ENCODE measurements around the gene OR52I2.
A peak's percentile ranks its signal among the peaks of the same experiment; 100 is the strongest.

The OR52I2 gene

DNA sequence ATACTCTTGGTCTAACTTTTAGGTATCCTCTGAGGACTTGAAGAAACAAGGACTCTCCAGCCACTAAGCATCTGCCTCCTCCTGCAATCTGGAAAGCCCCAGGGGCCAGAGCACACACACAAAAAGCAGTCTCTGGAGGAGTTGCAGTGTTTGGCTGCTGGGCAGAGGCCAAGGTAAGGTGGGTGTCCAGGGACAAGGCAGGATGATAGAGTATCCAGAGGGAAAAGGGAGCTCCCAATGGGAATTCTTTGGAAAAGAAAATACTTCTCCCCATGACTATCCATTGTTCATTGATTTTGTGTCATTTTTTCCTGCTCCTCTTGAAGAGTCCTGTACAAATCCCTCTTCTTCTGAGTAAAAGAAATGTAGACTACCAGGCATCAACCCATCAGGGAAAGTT, at the start of gene OR52I2:
Gene OR52I2, plus strand, starts transcription at position 301 of the 400 bp plus-strand sequence.
- DNase-seq = no peak

DNA sequence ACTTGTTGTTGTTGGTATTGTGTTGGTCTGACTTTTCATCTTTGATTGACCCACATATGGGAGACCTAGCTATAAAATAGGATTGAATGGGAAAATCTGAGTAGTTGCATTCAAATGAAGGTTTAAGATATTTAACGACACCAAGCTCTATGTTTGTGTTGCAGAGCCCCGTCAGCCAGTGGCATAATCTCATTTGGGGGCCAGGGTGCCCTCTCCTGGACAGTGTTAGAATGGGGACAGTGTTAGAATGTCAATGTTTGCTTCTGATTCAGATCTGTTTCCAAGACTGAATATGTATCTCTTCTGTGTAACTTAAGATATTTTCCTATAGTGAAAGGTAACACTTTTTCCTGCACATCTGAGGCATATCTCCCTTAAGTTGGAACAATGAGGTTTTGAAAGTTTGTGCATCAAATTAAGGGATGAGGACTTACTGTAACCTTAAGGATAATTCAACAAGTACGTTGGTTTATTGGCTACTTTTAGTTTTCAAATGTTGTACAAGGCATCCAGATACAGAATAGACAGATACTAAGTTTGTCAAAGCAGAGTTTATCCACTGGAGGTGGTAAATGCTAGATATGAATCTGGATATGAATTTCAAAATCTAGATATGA, 41.8 kb upstream of the OR52I2 start:
- DNase-seq = peak; percentile 0 to 34

DNA sequence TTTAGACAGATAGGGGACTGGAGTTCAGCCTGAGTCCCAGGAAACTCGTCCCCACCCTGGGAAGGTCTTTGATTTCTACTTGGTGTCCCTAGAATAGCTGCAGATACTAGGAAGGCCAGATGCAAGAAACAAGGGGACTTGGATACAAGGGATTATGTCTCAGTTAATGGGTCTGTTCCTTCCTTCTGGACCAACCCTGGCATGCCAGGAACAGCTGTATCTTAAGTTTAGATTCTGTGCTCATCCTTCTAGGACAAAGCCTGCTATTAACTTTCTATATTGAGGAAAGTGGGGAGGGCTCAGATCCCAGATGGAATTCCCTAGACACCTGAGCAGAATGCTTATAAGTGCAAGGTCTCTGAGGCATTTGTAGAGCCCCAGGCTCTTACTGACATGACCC, 40.5 kb upstream of the OR52I2 start:
- DNase-seq = no peak

DNA sequence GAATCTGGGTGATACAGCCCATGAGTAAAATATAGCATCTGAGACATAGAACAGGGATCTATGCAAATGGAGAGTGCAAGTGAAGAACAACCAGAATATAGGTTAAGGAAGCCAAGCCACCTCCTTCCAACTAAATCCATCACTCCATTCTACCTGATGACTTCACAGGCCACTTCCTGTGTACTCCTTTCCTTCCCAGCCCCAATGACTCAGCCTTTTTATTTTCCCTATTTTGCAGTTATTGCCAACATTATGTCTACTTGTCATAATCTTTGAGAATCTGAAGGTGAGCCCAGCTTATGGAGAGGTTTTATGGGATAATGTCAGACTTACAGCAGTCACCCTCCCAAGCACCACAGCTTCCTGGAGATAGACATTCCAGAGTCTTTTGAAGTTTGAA, 38.0 kb upstream of the OR52I2 start:
- DNase-seq = no peak

DNA sequence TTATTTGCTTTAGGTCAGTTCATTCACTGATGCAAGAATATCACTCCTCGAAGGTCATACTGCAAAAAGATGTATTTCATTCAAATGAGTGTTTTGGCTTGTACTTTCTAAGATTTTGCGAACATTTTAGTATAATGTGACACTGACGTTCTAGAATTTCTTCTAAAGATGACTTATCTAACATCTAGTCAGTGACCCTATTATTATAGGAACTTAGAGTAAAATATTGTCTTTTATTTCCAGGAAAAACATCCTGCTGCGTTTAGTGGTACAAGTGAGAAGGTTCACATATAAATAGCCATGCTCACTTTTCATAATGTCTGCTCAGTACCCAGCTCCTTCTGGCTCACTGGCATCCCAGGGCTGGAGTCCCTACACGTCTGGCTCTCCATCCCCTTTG, 36.7 kb upstream of the OR52I2 start, which contains the start of gene OR52M1:
Gene OR52M1, plus strand, starts transcription at position 301 of the 400 bp plus-strand sequence. Its CDS starts 0 bp downstream, at position 301.
- no peak for DNase-seq

DNA sequence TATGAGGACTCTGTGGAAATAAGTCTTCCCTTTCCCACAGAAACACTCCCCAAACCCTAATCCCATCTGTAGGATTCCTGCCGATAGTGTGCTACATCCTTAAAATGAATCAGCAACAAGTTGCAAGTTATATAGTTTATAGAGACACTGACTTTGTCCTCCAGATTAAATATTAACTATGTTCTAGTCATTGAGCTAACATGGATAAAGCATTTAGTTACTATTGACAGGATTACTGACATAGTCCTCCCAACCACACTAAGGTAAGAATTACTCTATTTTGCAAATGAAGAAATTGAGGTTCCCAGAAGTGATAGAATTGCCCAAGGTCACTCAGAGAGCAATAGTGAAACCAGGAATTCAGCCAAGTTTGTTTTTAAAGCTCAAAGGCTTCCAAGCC, 34.7 kb upstream of the OR52I2 start:
- DNase-seq = no peak

DNA sequence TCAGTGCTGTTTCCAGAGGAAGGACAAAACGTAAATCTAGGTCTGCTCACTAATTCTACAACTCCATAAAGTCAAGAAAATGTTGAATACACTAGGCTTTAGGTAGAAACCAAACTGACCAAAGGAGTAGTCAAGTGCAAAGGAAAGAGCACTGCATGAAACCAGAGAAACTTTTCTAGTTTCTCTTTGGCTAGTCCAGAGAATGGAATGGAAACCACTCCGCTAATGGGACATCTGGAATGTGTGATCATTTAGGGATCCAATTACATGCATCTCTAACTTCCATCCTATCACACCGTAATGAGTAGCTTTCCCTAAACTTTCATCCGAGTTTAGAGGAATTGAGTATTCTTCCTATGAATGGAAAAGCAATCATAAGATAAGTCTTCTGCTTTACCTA, 34.1 kb upstream of the OR52I2 start:
- no peak for DNase-seq

DNA sequence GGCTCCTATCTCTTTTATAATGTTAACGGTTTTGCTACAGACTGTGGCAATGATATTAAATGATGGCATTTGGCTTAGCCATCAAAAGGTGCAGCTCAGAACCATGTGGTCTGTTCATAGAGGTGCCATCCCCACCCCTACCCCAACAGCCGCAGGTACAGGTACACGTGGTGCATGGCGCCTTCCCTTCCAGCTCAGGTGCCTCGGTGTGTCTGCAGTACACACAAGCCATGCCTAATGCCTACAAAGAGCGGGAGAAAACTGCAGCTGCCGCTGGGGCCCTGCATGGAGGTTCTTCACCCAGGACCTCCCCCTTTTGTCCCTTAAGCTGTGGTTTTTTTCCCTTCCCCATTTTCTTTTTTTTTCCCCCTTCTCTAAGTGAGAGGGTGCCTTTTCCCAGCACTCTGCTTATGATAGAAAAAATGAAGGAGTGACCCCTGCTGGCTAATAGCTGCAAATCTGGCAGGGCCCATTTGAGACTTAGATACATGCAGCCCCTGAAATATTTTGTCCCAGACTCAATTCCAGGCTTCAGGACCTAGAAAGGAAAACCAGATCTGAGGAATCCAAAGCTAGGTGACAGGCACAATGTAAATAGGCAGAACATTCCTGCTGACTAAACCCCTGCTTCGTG, 30.1 kb upstream of the OR52I2 start:
- DNase-seq = no peak

DNA sequence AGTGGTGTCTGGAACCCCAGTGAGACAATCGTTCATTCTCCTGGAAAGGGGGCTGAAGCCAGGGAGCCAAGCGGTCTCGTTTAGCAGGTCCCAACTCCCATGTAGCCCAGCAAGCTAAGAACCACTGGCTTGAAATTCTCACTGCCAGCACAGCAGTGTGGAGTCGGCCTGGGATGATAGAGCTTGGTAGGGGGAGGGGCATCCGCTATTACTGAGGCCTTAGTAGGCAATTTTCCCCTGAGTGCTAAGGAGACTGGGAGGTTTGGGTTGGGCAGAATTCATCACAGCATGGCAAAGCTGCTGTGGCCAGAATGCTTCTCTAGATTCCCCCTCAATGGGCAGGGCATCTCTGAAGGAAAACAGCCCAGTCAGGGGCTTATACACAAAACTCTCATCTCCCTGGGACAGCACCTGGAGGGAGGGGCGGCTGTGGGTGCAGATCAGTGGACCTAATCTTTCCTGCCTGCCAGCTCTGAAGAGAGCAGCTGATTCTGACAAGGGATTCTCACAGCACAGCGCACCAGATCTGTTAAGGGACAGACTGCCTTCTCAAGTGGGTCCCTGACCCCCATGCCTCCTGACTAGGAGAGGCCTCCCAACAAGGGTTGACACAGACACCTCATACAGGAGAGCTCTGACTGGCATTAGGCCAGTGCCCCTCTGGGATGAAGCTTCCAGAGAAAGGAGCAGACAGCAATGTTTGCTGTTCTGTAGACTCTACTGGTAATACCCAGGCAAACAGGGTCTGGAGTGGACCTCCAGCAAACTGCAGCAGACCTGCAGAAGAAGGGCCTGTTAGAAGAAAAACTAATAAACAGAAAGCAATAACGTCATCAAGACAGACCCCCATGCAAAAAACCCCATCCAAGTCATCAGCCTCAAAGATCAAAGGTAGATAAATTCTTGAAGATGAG, 21.8 kb upstream of the OR52I2 start:
- DNase-seq = no peak

DNA sequence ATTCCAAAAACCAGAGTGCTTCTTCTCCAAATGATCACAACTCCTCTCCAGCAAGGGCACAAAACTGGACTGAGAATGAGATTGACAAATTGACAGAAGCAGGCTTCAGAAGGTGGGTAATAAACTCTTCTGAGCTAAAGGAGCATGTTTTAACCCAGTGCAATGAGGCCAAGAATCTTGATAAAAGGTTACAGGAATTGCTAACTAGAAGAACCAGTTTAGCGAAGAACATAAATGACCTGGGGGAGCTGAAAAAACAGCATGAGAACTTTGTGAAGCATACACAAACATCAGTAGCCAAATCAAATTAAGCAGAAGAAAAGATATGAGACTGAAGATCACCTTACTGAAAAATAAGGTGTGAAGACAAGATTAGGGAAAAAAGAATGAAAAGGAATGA, 21.1 kb upstream of the OR52I2 start:
- no peak for DNase-seq

DNA sequence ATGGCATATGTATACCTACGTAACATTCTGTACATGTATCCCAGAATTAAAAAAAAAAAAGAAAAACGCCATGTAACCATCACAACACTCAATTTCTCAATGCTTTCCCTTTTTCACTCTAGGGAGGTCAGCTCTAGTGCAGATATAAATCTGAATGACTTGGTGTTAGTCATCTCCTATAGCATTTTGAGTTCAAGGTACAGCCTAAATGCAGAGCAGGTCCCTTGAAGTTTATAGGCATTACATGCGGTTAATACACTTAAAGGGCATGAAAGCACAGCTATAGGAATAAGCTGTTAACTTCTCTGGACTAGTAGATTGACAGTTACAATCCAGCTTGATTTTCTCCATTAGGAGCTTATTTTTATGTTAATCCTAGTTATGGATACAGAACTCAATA, 16.2 kb upstream of the OR52I2 start:
- DNase-seq = no peak

DNA sequence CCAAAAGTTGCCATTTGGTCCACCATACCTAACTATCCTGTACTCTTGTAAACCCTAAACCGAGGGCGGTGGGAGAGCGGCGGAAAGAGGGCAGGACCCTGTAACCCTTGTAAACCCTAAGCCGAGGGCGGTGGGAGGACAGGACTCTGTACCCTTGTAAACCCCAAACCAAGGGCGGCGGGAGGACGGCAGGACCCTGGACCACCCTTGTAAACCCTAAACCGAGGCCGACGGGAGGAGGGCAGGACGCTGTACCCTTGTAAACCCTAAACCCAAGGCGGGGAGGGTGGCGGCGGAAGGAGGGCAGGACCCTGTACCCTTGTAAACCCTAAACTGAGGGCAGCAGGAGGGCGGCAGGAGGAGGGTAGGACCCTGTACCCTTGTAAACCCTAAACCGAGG, 12.5 kb upstream of the OR52I2 start:
- no peak for DNase-seq

DNA sequence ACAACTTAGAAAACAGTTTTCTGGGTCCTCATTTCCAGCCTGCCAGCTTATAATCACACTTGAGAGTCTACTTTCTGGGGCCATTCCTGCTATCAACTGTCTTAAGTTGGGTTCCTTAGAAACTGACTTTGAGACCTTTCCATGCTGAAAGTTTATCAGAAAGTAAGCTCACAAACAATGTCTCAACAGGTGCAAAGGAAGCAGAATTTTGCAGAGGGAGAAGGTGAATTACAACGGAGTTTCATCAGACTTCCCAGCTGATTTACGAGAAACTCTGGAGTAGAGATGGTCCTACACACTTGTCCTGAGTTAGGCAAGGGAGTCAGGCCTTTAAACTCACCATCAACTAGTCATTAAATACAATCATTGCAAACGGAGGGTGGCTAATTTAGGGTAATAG, 4.7 kb upstream of the OR52I2 start:
- no peak for DNase-seq

DNA sequence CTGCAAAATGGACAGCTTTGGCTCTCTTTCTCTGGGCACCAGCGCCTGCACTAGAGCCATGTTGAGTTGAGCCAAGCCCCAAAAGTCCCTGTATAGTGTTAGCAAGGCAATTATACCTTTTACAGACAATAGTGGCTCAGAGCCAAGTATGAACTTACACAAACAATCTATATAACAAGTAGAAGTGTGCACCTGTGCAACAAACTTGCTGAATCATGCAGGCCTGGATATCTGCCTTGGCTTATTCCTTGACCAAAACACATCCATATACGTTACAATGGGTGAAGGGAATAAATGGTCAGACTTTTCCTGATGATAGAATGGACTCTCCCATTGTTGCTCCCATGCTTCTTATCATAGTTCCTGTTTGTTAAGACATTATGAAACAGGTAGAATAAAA, 3.8 kb upstream of the OR52I2 start:
- DNase-seq = no peak

DNA sequence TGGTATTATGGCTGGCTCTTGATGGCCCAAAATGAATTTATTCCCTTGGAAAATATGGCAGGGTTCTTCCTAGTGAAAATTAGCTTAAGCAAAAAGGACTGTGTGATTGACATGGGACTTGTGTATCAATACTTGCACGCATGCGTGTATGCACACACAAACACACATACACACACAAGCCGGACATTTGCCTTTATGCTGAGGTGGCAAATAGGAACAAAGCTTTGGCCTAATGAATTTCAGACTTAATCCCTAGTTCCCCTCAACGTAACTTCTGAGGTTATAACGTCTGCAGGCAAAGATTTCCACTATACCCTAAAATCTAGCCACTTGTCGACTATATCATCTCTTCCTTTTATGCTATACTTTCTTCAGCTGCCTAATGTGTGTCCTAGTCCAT, 2.9 kb upstream of the OR52I2 start:
- DNase-seq = no peak

DNA sequence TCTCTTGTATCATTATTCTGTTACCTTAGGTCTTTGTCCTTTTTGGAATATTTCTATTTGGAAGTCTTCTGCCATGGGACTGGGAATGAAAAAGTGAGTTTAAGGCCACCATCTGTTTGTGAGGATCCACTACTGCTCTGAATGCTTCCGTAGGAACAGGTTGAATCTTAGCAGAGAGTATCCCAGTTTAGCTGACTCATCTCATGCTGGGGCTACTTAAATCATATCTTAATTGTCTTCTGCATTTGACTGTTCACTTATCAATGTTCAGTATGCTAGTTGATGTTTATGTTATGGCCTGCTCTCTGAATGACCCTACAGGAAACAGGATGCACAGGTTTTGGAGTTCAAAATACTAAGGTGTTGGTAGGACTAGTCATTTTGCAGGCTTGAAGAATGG, 1.4 kb upstream of the OR52I2 start:
- no peak for DNase-seq

DNA sequence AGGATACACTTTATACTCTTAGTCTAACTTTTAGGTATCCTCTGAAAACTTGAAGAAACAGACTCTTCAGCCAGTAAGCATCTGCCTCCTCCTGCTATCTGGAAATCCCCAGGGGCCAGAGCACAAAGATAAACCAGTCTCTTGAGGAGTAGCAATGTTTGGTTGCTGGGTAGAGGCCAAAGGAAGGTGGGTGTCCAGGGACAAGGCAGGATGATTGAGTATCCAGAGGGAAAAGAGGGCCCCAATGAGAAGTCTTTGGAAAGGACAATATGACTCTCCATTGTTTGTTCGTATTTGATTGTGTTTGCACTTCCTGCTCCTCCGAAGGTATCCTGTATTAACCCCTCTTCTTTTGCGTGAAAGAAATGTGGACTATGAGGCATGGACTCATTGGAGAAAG, 7.5 kb downstream of the OR52I2 start:
- DNase-seq = no peak

DNA sequence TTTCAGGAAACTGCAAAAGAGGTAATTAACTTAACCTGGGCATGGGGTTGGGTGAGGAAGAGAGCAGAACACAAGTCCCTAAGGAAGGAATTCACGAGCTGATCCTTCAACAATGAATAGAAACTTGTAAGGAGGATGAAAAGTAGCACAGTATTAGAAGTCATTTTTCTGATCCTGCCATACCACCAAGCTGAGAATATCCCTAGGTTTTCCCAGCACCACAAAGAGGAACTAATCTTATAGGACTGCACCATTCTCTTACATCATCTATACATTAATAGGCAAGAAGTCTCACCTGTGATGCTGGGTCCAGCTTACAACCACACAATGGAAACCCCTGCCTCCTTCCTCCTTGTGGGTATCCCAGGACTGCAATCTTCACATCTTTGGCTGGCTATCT, 12.2 kb downstream of the OR52I2 start, which contains the start of gene OR52I1:
Gene OR52I1, plus strand, starts transcription at position 301 of the 400 bp plus-strand sequence. Its CDS starts 0 bp downstream, at position 301.
- no peak for DNase-seq

DNA sequence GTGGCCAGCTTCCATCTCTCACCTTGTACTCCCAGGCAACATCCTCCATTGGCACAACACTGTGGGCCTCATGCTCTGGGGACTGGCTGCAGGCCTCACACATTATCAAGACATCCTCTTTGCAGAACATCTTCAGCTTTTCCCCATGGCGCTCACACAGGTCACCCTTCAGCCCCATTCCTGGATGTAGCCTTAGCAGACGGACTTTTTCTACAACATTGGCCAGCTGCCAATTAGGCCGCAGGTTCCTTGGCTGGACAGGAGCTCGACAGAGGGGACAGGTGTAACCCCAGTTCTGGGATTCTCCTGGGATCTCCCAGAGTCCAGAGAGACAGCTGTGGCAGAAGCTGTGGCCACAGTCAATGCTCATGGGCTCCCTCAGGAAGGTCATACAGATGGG, 23.5 kb downstream of the OR52I2 start:
- no peak for DNase-seq

DNA sequence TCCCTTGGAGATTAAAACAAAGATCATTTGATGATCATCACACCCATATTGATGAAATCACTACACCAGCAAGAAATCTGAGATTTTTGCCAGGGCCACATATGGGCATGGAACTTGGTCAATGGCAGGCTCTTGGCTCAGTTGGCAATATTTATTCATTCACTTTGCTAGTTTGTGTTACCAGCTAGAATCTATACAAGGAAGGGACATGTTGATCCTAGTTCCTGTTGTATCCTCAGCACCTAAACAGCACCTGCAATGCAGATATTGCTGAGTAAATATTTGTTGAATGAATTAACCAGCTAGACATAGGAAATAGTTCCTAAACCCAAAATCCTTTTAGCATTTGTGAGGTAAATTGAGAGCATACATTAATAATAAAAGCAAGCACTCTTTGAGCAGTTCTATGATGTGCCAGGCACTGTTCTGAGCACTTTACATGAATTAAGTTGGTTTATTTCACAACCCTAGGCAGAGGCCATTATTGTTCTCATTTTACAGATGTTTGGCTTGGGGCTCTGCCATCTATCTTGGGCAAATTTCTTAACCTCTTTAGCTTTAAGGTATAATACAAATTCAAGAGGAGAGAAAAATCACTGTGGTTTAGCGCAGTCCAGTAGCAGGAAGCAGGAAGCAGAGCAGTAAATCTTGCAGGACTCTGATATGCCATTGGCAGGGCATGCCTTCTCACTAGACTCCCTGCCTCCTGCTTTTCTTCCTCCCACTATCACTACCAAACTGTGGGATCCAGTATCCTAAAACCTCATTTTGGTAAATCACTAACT, 24.9 kb downstream of the OR52I2 start:
- DNase-seq = no peak

DNA sequence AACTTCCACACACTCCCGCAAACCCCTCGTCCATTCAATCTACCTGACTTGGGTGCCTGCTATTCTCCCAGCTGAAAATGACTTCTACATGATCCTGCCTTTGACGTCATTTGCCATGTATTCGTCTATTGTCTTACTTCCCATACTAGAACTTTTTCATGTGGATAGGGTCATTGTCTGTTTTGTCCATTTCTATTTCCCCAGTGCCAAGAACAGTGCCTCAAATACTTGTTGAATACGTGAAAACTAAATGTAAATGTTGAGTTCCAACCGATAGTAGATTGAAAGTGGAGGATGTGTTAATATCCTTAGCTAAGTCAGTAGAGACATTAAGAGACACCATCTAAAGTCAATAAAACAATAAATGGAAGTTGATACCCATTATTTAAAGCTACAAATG, 25.6 kb downstream of the OR52I2 start:
- no peak for DNase-seq

DNA sequence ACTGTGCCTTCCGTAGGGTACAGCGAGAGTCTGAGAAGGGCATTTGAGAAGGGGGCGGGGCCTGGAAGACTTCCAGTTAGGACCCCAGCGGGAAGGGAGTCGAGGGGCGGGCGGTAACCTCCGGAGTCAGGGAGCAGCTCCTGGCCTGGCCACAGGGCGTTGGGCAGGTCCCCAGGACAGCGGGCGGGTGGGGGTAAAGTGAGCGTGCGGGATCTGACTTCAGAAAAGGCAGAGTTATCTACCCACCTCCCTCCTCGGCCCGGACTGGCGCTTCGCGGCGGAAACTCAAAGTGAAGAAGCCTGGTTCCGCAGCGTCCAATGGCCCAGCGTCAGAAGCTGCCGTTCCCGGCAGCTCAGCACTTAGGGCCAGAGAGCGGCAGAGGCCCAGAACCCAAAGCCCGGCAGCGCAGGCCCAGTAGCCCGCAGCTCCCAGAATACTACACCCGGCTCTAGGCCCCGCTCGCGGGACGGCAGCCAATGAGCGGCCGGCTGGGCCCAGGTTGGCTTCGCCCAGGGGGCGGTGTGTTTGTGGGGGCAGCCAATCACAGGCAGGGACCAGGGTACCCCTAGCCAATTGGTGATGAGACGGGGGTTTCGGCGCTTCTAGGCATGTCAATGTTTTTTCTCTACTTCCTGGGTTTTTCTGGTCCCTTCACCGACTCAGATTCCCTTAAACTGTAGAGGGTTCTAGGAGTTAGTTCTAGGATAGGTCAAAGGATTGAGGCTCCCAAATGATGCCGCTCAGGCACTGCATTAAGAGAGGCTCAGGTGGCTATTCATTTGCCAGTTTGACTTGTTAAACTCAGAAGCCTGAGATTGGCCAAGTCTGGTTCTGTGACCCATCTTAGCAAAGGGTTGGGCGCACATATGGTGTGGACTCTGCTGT, 26.5 kb downstream of the OR52I2 start, which contains the start of gene TRIM68:
Gene TRIM68, minus strand, starts transcription at position 451 of the 886 bp plus-strand sequence. CDS start 2,727 bp downstream, outside the sequence.
- peak; percentile 95 to 97 for DNase-seq
